Testis (tissue), 2 donors: ENCODE data around the gene OLFML1.

ENCODE experiments used
- POLR2A ChIP-seq: fragments of 450-650 bp; IDR thresholded peaks from one replicate; pipeline ENCODE4 v1.6.1; 2017; ENCODE audit warnings: antibody characterized with exemption, mild to moderate bottlenecking, moderate library complexity
- TF ChIP-seq, protein P1 (sequence below), 3 experiments: fragments of 450-650 bp in 2 of 3; fragments of 200-600 bp in 1 of 3; sonication (generic) in 1 of 3; IDR thresholded peaks; one replicate each; pipeline ENCODE4 v1.5.1; 2016 to 2019; ENCODE audit warnings: antibody characterized with exemption in 3 of 3, mild to moderate bottlenecking in 2 of 3, moderate library complexity in 1 of 3

DNA sequence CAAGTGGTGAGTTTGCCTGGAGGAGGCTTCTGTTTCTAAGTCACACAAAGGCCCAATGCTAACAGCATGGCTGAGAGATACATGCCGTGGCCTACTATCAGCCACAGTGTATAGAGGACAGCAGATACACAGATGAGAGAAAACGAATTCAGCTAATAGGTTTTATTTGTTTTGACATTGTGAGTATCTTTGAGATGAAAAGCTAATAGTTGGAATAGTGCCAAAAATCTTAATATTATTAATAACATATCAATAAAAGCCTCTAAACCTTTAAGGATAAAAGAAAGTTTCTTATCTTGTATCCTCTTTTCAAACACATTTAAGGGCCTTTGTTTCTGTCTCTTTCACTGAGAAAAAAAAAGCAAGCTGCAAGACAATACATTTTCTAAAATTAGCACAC, 30.5 kb upstream of the OLFML1 start:
- no peak for TF ChIP-seq POLR2A
- TF ChIP-seq, protein P1, sequence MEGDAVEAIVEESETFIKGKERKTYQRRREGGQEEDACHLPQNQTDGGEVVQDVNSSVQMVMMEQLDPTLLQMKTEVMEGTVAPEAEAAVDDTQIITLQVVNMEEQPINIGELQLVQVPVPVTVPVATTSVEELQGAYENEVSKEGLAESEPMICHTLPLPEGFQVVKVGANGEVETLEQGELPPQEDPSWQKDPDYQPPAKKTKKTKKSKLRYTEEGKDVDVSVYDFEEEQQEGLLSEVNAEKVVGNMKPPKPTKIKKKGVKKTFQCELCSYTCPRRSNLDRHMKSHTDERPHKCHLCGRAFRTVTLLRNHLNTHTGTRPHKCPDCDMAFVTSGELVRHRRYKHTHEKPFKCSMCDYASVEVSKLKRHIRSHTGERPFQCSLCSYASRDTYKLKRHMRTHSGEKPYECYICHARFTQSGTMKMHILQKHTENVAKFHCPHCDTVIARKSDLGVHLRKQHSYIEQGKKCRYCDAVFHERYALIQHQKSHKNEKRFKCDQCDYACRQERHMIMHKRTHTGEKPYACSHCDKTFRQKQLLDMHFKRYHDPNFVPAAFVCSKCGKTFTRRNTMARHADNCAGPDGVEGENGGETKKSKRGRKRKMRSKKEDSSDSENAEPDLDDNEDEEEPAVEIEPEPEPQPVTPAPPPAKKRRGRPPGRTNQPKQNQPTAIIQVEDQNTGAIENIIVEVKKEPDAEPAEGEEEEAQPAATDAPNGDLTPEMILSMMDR (IDR thresholded peaks at IDR 0.05) = no peak
